HepG2 (cell line): ENCODE results near the gene ITGA6. TPM values are rescaled to one million over a fixed set of nuclear protein-coding genes. Genes with fewer than 3 reads are reported as not detected.

Source experiments
- ATAC-seq: fragments of 200-7000 bp; cut with Tn5 transposase; 3 replicates; pipeline ENCODE4 v1.9.1; 2020; ENCODE audit warnings: mild to moderate bottlenecking, moderate library complexity
- BruUV-seq: library from RNA; stranded (reverse); fragments of 400-500 nt; replicated peaks from 2 replicates; lab custom pipeline; 2021; lab: Mats Ljungman, UMichigan
- CTCF ChIA-PET: fragments of 300-600 bp; formaldehyde crosslinking; extraction: SDS; loops from one replicate; lab custom pipeline; 2021; ENCODE audit warnings: low total read pairs, inconsistent platforms, low intra/inter-chr PET ratio; lab: Yijun Ruan, JAX
- POLR2A ChIA-PET: fragments of 350-600 bp; sonication (Branson Sonifier 250); formaldehyde crosslinking; loops from one replicate; lab custom pipeline; 2020; ENCODE audit warnings: antibody characterized with exemption, inconsistent platforms; lab: Yijun Ruan, JAX
- DNase-seq: peaks from one replicate; pipeline ENCODE4 v3.0.0-alpha.2; 2015; ENCODE audit warnings: low spot score
- FAIRE-seq: peaks from 3 replicates; lab custom pipeline; 2011; peaks lifted over from hg19 to GRCh38; lab: Jason Lieb, UNC
- H2AFZ ChIP-seq: one replicate; pipeline ENCODE4 v1.6.1; 2011; ENCODE audit warnings: low read length, inconsistent platforms
- H3K27ac ChIP-seq: fragments of 300-600 bp; 3 replicates; pipeline ENCODE4 v1.8.0; 2011; ENCODE audit warnings: mixed run types, mild to moderate bottlenecking, mixed read lengths, low read length, inconsistent platforms; ENCODE audit not compliant: insufficient read depth; ENCODE audit errors: extremely low read length
- H3K27me3 ChIP-seq, 2 experiments: fragments of 200-600 bp in 1 of 2; 2 replicates in 1 of 2; 3 replicates in 1 of 2; pipeline versions ENCODE4 v1.6.0 to v1.8.0; 2011; ENCODE audit warnings: low read length in 2 of 2, mild to moderate bottlenecking in 2 of 2, moderate library complexity in 2 of 2, inconsistent platforms in 1 of 2; ENCODE audit not compliant: insufficient read depth in 2 of 2, control insufficient read depth in 1 of 2
- H3K36me3 ChIP-seq, 2 experiments: fragments of 200-600 bp in 1 of 2; replicated peaks in 1 of 2; 2 replicates in 1 of 2; 3 replicates in 1 of 2; pipeline versions ENCODE4 v1.5.1 to v1.8.0; 2011; ENCODE audit warnings: low read length in 2 of 2, inconsistent platforms in 1 of 2; ENCODE audit not compliant: insufficient read depth in 2 of 2, control insufficient read depth in 1 of 2
- H3K4me1 ChIP-seq: 2 replicates; pipeline ENCODE4 v1.5.1; 2012; ENCODE audit warnings: low read length, inconsistent platforms; ENCODE audit not compliant: insufficient read depth
- H3K4me2 ChIP-seq: 2 replicates; pipeline ENCODE4 v1.6.0; 2011; ENCODE audit warnings: low read depth, low read length, inconsistent platforms
- H3K4me3 ChIP-seq, 3 experiments: fragments of 200-600 bp in 1 of 3; sonication (generic), shearing (Covaris generic) in 1 of 3; replicated peaks in 1 of 3; 2 replicates each; pipeline ENCODE4 v1.5.1; 2011 to 2016; ENCODE audit warnings: low read length in 3 of 3, inconsistent platforms in 2 of 3, low read depth in 2 of 3, mild to moderate bottlenecking in 2 of 3, control low read depth in 1 of 3, mixed read lengths in 1 of 3; ENCODE audit not compliant: insufficient read depth in 1 of 3
- H3K79me2 ChIP-seq: one replicate; pipeline ENCODE4 v1.6.1; 2011; ENCODE audit warnings: low read length, inconsistent platforms; ENCODE audit not compliant: insufficient read depth
- H3K9ac ChIP-seq: 2 replicates; pipeline ENCODE4 v1.6.0; 2011; ENCODE audit warnings: mild to moderate bottlenecking, low read depth, low read length, inconsistent platforms; ENCODE audit not compliant: insufficient read depth
- H3K9me3 ChIP-seq: 2 replicates; pipeline ENCODE4 v1.5.1; 2012; ENCODE audit warnings: mild to moderate bottlenecking, low read length
- H4K20me1 ChIP-seq: 2 replicates; pipeline ENCODE4 v1.6.0; 2011; ENCODE audit warnings: inconsistent platforms, mild to moderate bottlenecking, low read length, moderate library complexity; ENCODE audit not compliant: insufficient read depth
- CCDC6 ChIP-seq: sonication (generic); formaldehyde crosslinking; IDR thresholded peaks from 2 replicates; pipeline ENCODE4 v1.8.1; 2022; ENCODE audit warnings: mild to moderate bottlenecking, missing genetic modification reagents, moderate library complexity
- HMG20A ChIP-seq: IDR thresholded peaks from 2 replicates; pipeline ENCODE4 v1.6.1; 2016; ENCODE audit warnings: borderline replicate concordance
- LRRFIP1 ChIP-seq: sonication (generic); formaldehyde crosslinking; conservative IDR thresholded peaks from 2 replicates; pipeline ENCODE4 v1.4.0; 2020; ENCODE audit warnings: missing genetic modification reagents
- SOX13 ChIP-seq, 3 experiments: fragments of 450-650 bp in 1 of 3; sonication (generic) in 1 of 3; formaldehyde crosslinking in 1 of 3; IDR thresholded peaks in 2 of 3; conservative IDR thresholded peaks in 1 of 3; 2 replicates each; pipeline versions ENCODE4 v1.5.0 to v1.6.1; 2016 to 2020; ENCODE audit warnings: antibody characterized with exemption in 1 of 3, mild to moderate bottlenecking in 1 of 3, missing compliant biosample characterization in 1 of 3, missing genetic modification reagents in 1 of 3, moderate library complexity in 1 of 3
- SOX5 ChIP-seq: IDR thresholded peaks from 2 replicates; pipeline ENCODE4 v1.6.1; 2016; ENCODE audit warnings: borderline replicate concordance
- SOX6 ChIP-seq, 2 experiments: fragments of 450-650 bp in 1 of 2; sonication (generic) in 1 of 2; formaldehyde crosslinking in 1 of 2; IDR thresholded peaks; 2 replicates each; pipeline versions ENCODE4 v1.4.0 to v1.6.1; 2017 to 2020; ENCODE audit warnings: antibody characterized with exemption in 1 of 2, mild to moderate bottlenecking in 1 of 2, missing genetic modification reagents in 1 of 2
- TARDBP ChIP-seq: sonication (generic); formaldehyde crosslinking; IDR thresholded peaks from 2 replicates; pipeline ENCODE4 v1.8.0; 2022; ENCODE audit warnings: mild to moderate bottlenecking, missing genetic modification reagents
- ZBTB21 ChIP-seq: sonication (generic); formaldehyde crosslinking; IDR thresholded peaks from 2 replicates; pipeline ENCODE4 v1.4.0; 2020; ENCODE audit warnings: missing genetic modification reagents
- ZNF350 ChIP-seq: sonication (generic); formaldehyde crosslinking; IDR thresholded peaks from 2 replicates; pipeline ENCODE4 v1.4.0; 2020; ENCODE audit warnings: mild to moderate bottlenecking, low read depth, missing genetic modification reagents, borderline replicate concordance
- ZNF646 ChIP-seq: sonication (generic); formaldehyde crosslinking; IDR thresholded peaks from 2 replicates; pipeline ENCODE4 v1.9.0; 2021; ENCODE audit warnings: mild to moderate bottlenecking, missing genetic modification reagents
- ZNF878 ChIP-seq: sonication (generic); formaldehyde crosslinking; IDR thresholded peaks from 2 replicates; pipeline ENCODE4 v1.8.1; 2023; ENCODE audit warnings: mild to moderate bottlenecking, missing genetic modification reagents, moderate library complexity
- ZSCAN12 ChIP-seq: sonication (generic); formaldehyde crosslinking; IDR thresholded peaks from 2 replicates; pipeline ENCODE4 v1.9.0; 2021; ENCODE audit warnings: mild to moderate bottlenecking, missing genetic modification reagents
- WGBS: methylation state at CpG from one replicate; pipeline ENCODE4 v1.1.6; 2017; ENCODE audit warnings: low lambda C conversion rate; 5-methylcytosine and 5-hydroxymethylcytosine counted together
- in situ Hi-C: cut with HindIII; loops from 2 replicates; pipeline ENCODE4 v1.10.0; 2017; ENCODE audit warnings: low pct_unique_long_range_greater_than_20kb; ENCODE audit not compliant: extremely low pct_ligation_motif_present
- intact Hi-C: fragments of 100-400 bp; cut with micrococcal nuclease; formaldehyde crosslinking; loops from one replicate; pipeline ENCODE4 v1.10.0; 2022; ENCODE audit not compliant: unreplicated experiment
- polyA plus RNA-seq, 8 experiments: library from polyadenylated mRNA; depleted of rRNA in 3 of 8; stranded (reverse) in 7 of 8; unstranded in 1 of 8; fragments of >200 nt; fragmentation: Illumina TruSeq in 4 of 8; extraction: Trizol in 4 of 8; gene quantifications; 2 replicates each; pipeline versions ENCODE4 v1.2.1 to v1.2.3, GENCODE V29; 2011 to 2016; ENCODE audit warnings: low read depth in 4 of 8, missing spikeins in 1 of 8, mixed read lengths in 1 of 8; ENCODE audit not compliant: insufficient read depth in 1 of 8
- total RNA-seq, 5 experiments: library from RNA; depleted of rRNA; stranded (reverse); fragments of >200 nt; fragmentation: Illumina TruSeq; extraction: Trizol; gene quantifications; 2 replicates each; pipeline ENCODE4 v1.2.3, GENCODE V29; 2016; ENCODE audit warnings: low read depth in 1 of 5

Gene ITGA6
- total and polyA plus RNA-seq, 2 of the 13 experiments (the other 11 are each of a cell fraction or from before 2014, with no cell fraction given) = 24.0 to 92.5 TPM

DNA sequence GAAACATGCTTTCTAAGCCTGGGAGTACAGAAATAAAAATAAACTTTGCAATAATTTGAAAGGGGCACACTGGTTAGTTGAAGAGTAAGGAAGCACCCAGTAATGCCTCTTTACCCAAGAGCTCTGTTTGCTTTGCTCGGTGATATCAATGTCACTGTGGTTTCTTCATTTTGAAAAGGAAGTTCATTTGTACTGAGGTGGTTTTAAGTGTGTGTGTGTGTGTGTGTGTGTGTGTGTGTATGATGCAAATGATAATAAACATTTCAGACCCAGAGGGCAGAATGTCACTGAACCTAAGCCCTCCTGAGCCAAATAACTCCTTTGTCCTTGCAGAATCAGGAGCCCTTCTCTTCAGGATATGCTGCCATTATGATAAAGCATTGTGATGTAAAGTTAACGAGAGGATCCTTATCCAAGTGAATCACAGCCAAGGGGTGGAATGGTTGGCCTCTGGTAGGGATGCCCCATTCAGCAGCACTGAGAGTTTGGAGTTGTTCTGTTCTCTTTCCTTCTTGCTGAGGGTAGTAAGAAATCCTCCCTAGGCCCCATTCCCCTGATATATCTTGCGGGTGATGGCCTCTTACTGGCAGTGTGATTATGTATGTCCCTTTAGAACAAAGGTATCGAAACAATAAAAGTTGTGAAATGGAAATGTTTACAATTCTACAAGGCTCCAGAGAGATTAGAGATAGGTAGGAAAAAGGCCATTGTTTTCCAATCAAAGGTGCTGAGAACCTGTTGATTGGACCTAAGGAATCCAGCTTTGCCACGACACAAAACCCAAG lies 7.6 kb downstream of the ITGA6 start:
- intact Hi-C loops = no loop called here
- Histone ChIP-seq H3K9ac (no peak overlapping the region), H4K20me1 (peaks cover 14% of the 10 kb centered on the region; the same call in 1 of the 2 replicates), H3K4me3 (no peak overlapping the region), H3K36me3 (peaks cover 0 to 3% of the 10 kb centered on the region in 2 experiments; a peak in 2 of 5 replicates), H3K9me3 (no peaks in the 10 kb centered on the region), H3K79me2 (peaks cover 96% of the 10 kb centered on the region), H3K27ac (no peak overlapping the region), H3K4me2 (peak overlapping the region; percentile 1; the same call in 1 of the 2 replicates), H2AFZ (no peak overlapping the region), H3K27me3 (no peaks in the 10 kb centered on the region), H3K4me1 (peaks cover 91% of the 10 kb centered on the region)
- BruUV-seq = no TSS peak
- ChIA-PET CTCF (no interaction called here), POLR2A (interaction anchor here (0.6 kb wide), 1 partner anchor 137 kb away, joined by 3 read pairs; no protein-coding TSS in a partner anchor)
- ATAC-seq (no peak; the same call in 2 of the 3 replicates), FAIRE-seq (peak; percentile 37), DNase-seq (no peak)
- in situ Hi-C loops = no loop called here
- 72% methylated on average over 5 of the region's 5 CpGs for WGBS
- TF ChIP-seq HMG20A (CRISPR knock-in tag) (0 out of 2 replicates have a peak, but pooled peaks have one; percentile 14), SOX5 (peak; percentile 76; the same call in 1 of the 2 replicates), SOX6 (IDR thresholded peaks at IDR 0.05) (no peak), SOX6 (CRISPR knock-in tag; IDR thresholded peaks at IDR 0.05) (peak; percentile 71; the same call in 1 of the 2 replicates), LRRFIP1 (CRISPR knock-in tag) (no peak), CCDC6 (CRISPR knock-in tag) (0 out of 2 replicates have a peak, but pooled peaks have one; percentile 30), ZNF878 (CRISPR knock-in tag) (0 out of 2 replicates have a peak, but pooled peaks have one; percentile 34), ZNF646 (peak; percentile 64; the same call in 1 of the 2 replicates), SOX13 (IDR thresholded peaks at IDR 0.05) (peak; percentile 65), SOX13 (CRISPR knock-in tag; conservative IDR thresholded peaks at IDR 0.05 in 1 of 2, IDR thresholded peaks at IDR 0.05 in 1 of 2) (peak in 1 of 2 experiments; percentile 91; a peak in 2 of 4 replicates), ZNF350 (CRISPR knock-in tag) (no peak), ZSCAN12 (CRISPR knock-in tag) (no peak), ZBTB21 (no peak), TARDBP (CRISPR knock-in tag) (0 out of 2 replicates have a peak, but pooled peaks have one; percentile 20)
